GM21786 (cell line): Measurements from ENCODE around the gene PER3.

ENCODE experiments used
- ATAC-seq: cut with Tn5 transposase; IDR thresholded peaks from one replicate; pipeline ENCODE4 v1.9.1; 2021; ENCODE audit not compliant: unreplicated experiment

Gene PER3

DNA sequence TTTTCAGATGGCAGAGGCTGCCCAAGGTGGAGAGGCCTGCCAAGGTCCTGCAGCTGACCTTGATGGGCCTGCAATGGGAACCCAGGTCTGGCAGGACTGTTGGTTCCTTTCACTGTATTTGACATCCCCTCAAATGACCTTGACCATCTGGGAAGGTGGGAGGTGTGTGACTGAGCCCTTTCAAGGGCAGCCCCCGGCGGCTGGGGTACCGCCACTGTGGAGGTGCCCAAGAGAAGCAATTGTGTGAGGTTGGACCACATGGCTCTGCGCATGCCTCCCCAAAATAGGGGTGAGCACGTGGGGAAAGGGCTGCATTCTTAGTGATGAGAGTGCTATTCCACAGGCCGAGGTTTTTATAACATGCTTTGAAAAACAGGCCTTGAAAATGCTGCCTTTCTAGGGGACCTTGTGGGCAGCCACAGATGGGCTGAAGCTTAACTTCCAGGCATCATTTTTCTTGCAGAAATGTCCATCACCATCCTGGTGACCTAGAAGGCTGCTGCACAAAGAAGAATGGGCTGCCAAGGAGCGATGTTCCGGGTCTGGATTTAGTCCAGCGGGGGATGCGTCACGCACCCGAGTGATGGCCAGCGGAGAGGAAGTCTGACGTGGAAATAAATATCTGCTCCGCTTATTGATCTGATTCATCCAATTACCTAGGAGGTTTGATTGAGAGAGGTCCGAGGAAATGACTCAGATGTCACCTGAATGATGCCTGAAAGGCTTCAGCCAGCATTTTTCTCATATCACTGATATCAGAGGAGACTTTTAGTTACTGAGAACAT, 85.2 kb downstream of the PER3 start:
- no peak for ATAC-seq

GRCh38 chr1:7871136-7871535, 87.0 kb downstream of the PER3 start:
- no peak for ATAC-seq

DNA sequence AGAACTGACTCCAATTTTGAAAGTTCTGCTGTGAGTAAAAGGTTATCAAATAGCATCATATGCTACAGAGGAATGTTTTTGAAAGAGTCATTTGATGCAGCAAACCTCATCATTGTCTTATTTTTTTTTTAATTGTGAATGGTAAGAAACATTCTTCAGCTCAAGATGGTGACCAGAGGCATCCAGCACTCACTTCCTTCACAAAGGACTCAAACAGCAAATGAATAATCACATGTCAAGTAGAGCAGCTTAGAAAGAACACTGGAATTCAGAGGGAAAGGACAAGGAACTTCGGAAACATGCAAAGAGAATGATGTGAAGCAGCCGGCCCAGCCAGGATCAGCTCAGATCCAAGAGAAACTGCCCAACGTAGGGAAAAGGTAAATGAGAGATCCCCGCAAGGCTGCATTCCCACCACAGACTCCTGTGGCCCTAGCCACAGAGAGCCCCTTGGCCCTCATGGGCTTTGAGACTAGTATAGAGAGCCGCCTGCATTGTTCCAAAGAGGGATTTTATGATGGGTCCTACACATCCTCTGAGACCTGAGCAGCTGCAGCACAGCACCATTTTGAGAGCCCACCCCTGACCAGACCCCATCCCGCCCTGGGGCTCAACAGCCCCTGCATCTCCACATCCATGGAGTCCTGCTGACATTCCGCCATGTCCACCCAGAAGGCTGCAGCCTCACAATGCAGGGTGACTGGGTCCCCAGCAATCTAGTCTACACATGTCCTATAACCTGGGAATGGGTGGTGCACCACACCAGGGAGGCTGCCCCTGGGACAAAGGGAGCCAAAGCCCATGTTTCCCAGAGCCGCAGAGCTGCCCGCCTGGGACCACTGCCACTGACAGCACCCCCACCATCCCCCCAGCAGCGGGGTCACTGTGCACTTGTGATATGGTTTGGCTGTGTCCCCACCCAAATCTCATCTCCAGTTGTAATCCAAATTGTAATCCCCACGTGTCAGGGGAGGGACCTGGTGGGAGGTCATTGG, 90.0 kb downstream of the PER3 start:
- no peak for ATAC-seq

GRCh38 chr1:7878027-7878426, 93.9 kb downstream of the PER3 start:
- no peak for ATAC-seq

DNA sequence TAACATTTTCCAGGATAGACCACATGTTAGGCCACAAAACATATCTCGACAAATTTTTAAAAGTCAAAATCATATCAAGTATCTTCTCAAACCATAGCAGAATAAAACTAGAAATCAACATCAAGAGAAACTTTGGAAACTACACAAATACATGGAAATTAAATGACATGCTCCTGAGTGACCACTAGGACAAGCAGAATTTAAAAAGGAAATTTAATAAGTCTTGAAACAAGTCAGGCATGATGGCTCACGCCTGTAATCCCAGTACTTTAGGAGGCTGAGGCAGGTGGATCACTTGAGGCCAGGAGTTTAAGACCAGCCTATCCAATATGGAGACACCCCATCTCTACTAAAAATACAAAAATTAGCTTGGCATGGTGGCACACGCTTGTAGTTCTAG, 95.1 kb downstream of the PER3 start:
- no peak for ATAC-seq

GRCh38 chr1:7884757-7885156, 100.7 kb downstream of the PER3 start:
- no peak for ATAC-seq

GRCh38 chr1:7885513-7886404, 101.7 kb downstream of the PER3 start:
- ATAC-seq: no peak

DNA sequence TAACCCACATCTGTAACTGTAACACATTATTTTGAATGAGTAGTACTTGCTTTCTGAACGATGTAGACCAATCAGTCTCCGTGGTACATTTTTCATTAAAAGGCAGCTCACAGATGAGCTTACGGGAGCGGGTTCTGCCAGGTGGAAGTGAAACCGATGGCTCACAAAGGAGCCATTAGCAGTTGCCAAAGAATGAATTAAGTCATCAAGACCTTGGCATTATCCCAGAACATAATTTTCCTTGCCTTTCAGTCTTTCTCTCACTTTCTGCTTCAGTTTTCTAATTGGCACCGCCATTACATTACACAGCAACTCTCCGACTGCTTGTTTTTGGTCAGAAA, 102.3 kb downstream of the PER3 start:
- no peak for ATAC-seq

DNA sequence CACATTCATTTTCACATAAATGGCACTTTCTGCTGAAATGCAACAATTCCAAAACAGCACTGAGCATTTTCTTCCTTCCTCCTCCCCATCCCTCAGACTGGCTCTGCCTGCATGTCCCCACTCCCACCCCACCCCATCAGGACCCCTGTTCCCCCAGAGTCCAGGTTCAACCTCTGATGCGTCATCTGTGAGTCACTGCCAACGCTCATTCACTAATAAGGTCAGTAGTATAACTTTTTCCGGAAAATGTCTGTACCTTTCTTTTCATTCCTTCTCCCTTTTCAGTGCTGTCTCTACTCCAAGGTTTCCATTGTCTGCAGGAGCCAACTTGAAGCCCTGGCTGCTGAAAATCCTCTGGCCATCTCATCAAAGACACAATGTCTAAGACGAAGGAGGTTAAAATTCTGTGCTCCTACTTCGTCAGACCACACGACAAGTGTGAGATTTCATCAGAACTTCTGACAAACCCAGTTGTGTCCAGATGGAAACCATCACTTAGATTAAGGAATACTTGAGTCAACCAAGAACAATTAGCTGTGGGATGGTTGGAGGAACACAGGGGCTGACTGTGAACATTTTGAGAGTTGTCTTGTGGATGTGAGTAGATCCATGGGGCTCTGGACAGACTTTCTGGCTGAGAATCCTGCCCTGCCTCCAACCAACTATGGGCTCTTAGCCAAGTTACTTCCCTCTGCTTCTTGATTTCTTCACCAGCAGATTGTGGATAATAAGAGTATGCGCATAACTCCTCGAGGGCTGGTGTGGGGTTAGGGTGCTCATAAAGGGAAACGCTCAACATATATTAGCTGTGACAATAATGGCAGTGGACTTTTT, 104.4 kb downstream of the PER3 start:
- ATAC-seq: no peak

GRCh38 chr1:7890853-7891252, 106.8 kb downstream of the PER3 start:
- no peak for ATAC-seq

DNA sequence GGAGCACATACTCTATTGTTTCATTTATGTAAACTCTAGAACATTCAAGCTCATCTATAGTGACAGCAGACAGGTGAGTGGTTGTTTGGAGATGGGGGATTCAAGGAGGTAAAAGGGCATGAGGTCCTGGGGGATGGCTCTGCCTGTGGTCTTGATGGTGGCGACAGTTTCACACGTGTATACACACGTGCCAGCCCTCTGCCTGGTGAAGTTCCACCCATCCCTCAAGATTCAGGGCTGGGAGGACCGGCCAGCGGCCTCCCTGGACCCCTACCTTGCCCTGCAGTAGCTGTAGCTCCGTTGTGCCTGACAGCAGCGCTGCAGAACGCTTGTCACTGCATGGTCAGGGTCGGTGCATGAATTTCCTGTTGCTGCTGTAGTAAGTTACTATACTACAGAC, 107.7 kb downstream of the PER3 start:
- ATAC-seq: no peak

- no peak for ATAC-seq
Observed at GRCh38 chr1:7893529-7894180, 109.6 kb downstream of the PER3 start.
